Common myeloid progenitor, CD34-positive (primary cell): ENCODE results near the gene MYO16.

Source experiments
- CTCF ChIA-PET: fragments of 350-600 bp; sonication (Branson Sonifier 250); formaldehyde crosslinking; loops from one replicate; lab custom pipeline; 2021; ENCODE audit warnings: antibody characterized with exemption; lab: Charles Lee
- POLR2A ChIA-PET: fragments of 350-600 bp; sonication (Branson Sonifier 250); formaldehyde crosslinking; loops from one replicate; lab custom pipeline; 2021; ENCODE audit warnings: antibody characterized with exemption; lab: Charles Lee
- DNase-seq, 3 donors: peaks; one replicate each; pipeline versions ENCODE4 v3.0.0 to v3.0.0-alpha.2; 2013
- H3K27ac ChIP-seq, 2 experiments: 1 replicate in 1 of 2; 2 replicates in 1 of 2; pipeline ENCODE4 v1.7.0; 2013; ENCODE audit warnings: inconsistent platforms in 2 of 2, low read length in 2 of 2, mild to moderate bottlenecking in 2 of 2, low read depth in 1 of 2, moderate library complexity in 1 of 2; ENCODE audit not compliant: severe bottlenecking in 2 of 2, insufficient read depth in 1 of 2, poor library complexity in 1 of 2
- H3K27me3 ChIP-seq, 5 experiments: replicated peaks in 2 of 5; 1 replicate in 3 of 5; 2 replicates in 2 of 5; pipeline versions ENCODE4 v1.6.1 to v1.7.0; 2013; ENCODE audit warnings: low read length in 4 of 5, mild to moderate bottlenecking in 2 of 5, moderate library complexity in 2 of 5, inconsistent platforms in 1 of 5; ENCODE audit not compliant: insufficient read depth in 5 of 5, control insufficient read depth in 4 of 5
- H3K36me3 ChIP-seq, 4 experiments: 1 replicate in 2 of 4; 2 replicates in 2 of 4; pipeline versions ENCODE4 v1.6.1 to v1.7.0; 2013; ENCODE audit warnings: low read length in 3 of 4, control low read depth in 1 of 4, mild to moderate bottlenecking in 1 of 4; ENCODE audit not compliant: control insufficient read depth in 4 of 4, insufficient read depth in 4 of 4
- H3K4me1 ChIP-seq, 4 experiments: 1 replicate in 3 of 4; 2 replicates in 1 of 4; pipeline versions ENCODE4 v1.6.1 to v1.7.1; 2013; ENCODE audit warnings: low read length in 3 of 4, mild to moderate bottlenecking in 3 of 4, control low read depth in 1 of 4, inconsistent platforms in 1 of 4, moderate library complexity in 1 of 4; ENCODE audit not compliant: control insufficient read depth in 4 of 4, insufficient read depth in 4 of 4; ENCODE audit errors: control extremely low read depth in 1 of 4
- H3K4me3 ChIP-seq, 7 experiments: 1 replicate in 4 of 7; 2 replicates in 3 of 7; pipeline versions ENCODE4 v1.5.1 to v1.7.0; 2013; ENCODE audit warnings: mild to moderate bottlenecking in 7 of 7, low read length in 6 of 7, moderate library complexity in 6 of 7, inconsistent platforms in 2 of 7, low read depth in 2 of 7, control low read depth in 1 of 7; ENCODE audit not compliant: insufficient read depth in 4 of 7, control insufficient read depth in 1 of 7; ENCODE audit errors: extremely low read depth in 1 of 7
- H3K9me3 ChIP-seq, 5 experiments: 1 replicate in 4 of 5; 2 replicates in 1 of 5; pipeline versions ENCODE4 v1.6.1 to v1.7.1; 2013; ENCODE audit warnings: low read length in 4 of 5, mild to moderate bottlenecking in 2 of 5, inconsistent platforms in 1 of 5, low read depth in 1 of 5, moderate library complexity in 1 of 5; ENCODE audit not compliant: control insufficient read depth in 4 of 5, insufficient read depth in 2 of 5; ENCODE audit errors: control extremely low read depth in 1 of 5
- WGBS: methylation state at CpG from one replicate; pipeline ENCODE4 v1.1.5; 2013; ENCODE audit not compliant: insufficient coverage; 5-methylcytosine and 5-hydroxymethylcytosine counted together

The MYO16 gene

DNA sequence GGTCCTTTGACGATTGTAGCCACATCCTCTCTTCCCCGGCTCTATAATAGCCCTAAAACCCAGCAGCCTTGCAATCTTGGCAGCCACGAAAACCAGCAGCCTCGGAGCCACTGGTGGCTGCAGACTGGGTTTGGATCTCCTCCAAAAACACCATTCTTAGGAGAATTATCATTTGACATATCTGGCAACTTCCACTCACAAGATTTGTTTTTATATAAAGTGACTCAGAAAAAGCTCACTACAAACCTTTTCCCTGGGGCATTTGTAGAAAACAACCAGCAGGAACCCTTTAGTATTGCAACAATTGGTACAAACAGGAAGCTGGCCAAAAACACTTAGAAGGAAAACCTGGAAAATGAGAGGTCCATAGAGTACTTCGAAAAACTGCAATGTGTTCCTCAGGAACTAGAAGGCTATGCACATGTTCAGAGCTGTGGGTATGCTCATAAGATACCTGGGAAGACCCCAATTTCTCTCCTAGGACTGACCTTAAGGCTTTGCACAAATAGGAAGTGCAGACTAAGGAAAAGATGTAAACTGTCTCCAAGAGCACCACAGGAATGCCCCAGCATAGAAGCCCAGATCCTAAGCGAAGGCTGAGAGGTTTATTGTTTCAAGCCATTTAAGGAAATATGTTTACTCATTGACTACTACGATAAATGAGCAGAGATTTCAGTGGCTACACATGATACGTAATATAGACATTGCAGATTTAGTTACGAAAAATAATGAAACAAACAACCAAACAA lies 71.2 kb downstream of the MYO16 start:
- peak in 2 of 3 donors; percentile 7 to 64 for DNase-seq
- Histone ChIP-seq H3K27me3 (no peaks in the 10 kb centered on the region), H3K4me3 (no peak overlapping the region), H3K27ac (no peak overlapping the region), H3K4me1 (no peaks in the 10 kb centered on the region), H3K9me3 (peaks cover 0 to 9% (median 0%) of the 10 kb centered on the region in 5 experiments), H3K36me3 (no peaks in the 10 kb centered on the region)
- CTCF ChIA-PET, result no interaction called here
- POLR2A ChIA-PET, result no interaction called here
- WGBS, result 27% methylated on average over 4 of the region's 9 CpGs

DNA sequence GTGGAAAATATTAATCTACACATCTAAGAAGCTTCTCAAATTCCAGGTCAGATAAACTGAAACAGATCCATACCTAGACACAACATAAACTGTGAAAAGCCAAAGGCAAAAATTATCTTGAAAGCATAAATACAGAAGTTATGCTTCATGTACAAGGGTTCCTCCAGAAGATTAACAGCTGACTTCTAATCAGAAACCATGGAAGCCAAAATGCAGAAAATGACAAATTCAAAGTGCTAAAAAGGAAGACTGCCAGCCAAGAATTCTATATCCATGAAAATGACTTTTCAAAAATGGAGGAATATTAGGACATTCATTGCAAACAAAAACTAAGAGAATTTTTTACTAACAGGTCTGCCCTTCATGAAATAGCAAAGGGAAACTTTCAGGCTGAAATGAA lies 72.8 kb downstream of the MYO16 start:
- ChIA-PET POLR2A (no interaction called here), CTCF (no interaction called here)
- Histone ChIP-seq H3K4me3 (no peak overlapping the region), H3K36me3 (no peaks in the 10 kb centered on the region), H3K27ac (no peak overlapping the region), H3K4me1 (no peaks in the 10 kb centered on the region), H3K9me3 (peaks cover 0 to 9% (median 0%) of the 10 kb centered on the region in 5 experiments), H3K27me3 (no peaks in the 10 kb centered on the region)
- DNase-seq, result peak in 1 of 3 donors; percentile 7

DNA sequence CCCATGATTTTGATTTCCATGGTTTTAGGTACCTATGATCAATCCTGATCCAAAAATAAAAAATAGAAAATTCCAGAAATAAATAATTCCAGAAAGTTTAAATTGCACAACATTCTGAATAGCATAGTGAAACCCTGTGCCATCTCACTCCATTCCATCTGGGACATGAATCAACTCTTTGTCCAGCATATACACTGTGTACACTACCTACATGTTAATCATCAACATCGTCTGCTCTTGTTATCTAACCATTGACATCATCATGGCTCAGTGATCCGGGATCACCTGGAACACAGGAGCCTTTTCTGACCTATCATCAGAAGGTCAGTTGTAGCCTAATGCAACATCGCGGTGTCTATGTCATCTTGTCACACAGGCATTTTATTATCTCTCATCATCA lies 75.6 kb downstream of the MYO16 start:
- H3K4me3 ChIP-seq, result no peak overlapping the region
- ChIA-PET POLR2A (no interaction called here), CTCF (no interaction called here)
- 100% methylated on average over 1 of the region's 4 CpGs for WGBS
- H3K36me3 ChIP-seq, result no peaks in the 10 kb centered on the region
- H3K27ac ChIP-seq, result no peak overlapping the region
- peaks cover 0 to 9% (median 0%) of the 10 kb centered on the region in 5 experiments for H3K9me3 ChIP-seq
- peaks cover 0 to 2% (median 0%) of the 10 kb centered on the region in 5 experiments for H3K27me3 ChIP-seq
- no peak for DNase-seq
- no peaks in the 10 kb centered on the region for H3K4me1 ChIP-seq

DNA sequence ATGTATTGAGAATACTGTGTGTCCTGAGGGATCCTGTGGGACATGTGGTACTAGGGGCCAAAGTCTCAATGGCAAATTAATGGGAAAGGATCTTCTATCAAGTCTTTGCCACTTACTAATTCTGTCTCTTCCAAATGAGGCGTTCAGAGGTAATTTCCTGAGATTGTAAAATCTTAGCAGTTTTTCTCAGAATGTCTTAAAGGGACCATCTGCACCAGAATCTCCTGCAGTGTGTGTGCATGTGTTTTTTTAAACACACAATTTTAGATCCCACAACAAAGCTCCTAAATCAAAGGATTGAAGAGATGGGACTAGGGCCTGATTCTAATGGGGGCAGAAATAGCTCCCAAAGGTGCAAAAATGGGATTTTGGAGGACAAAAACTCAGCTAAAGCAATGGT lies 78.2 kb downstream of the MYO16 start:
- Histone ChIP-seq H3K9me3 (peaks cover 0 to 2% (median 0%) of the 10 kb centered on the region in 5 experiments), H3K36me3 (no peaks in the 10 kb centered on the region), H3K27ac (no peak overlapping the region), H3K4me1 (no peaks in the 10 kb centered on the region), H3K4me3 (no peak overlapping the region), H3K27me3 (peaks cover 0 to 2% (median 0%) of the 10 kb centered on the region in 5 experiments)
- ChIA-PET POLR2A (no interaction called here), CTCF (no interaction called here)
- 86% methylated on average over 1 of the region's 1 CpG for WGBS
- DNase-seq, result no peak

DNA sequence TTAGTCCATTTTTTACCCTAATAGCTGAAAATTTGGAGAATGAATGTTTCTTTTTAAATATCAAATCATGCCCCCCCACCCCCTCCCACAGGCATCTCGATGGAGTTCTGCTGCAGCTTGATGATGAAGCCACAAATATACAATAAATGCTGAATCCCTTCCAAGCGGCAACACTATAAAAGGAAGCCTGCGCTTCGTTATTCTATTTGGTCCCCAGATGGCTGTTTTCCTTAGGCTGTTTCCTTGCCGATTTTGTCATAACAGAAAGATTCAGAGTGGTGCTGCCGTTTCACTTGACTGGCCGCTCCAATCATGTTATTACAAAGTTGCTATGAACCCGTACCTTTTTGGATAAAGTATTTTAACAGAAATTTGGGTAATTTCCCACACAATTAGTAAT lies 79.5 kb downstream of the MYO16 start:
- ChIA-PET CTCF (no interaction called here), POLR2A (no interaction called here)
- no peaks in the 10 kb centered on the region for H3K4me1 ChIP-seq
- no peaks in the 10 kb centered on the region for H3K36me3 ChIP-seq
- H3K27me3 ChIP-seq, result peaks cover 0 to 2% (median 0%) of the 10 kb centered on the region in 5 experiments
- no peak overlapping the region for H3K27ac ChIP-seq
- WGBS, result 89% methylated on average over 7 of the region's 8 CpGs
- H3K4me3 ChIP-seq, result no peak overlapping the region
- H3K9me3 ChIP-seq, result no peaks in the 10 kb centered on the region
- DNase-seq, result no peak

DNA sequence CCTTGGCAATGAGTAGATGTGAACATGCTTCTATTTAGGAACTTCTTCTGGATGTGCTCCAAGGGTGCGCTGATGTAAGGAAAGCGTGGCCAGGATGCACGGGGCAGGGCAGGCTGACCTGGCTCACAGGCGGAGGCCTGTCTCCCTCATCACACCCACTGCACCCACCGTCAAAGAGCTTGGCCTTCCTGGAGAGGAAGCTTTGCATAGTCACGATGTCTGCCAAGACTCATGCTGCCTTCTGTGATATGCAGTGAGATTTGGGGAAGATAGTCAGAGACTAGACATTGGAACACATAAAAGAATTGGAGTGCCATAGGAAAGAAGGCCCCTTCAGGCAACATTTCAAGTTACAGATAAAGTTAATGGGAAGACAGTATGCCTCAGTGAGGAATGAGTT lies 82.0 kb downstream of the MYO16 start:
- no peak overlapping the region for H3K27ac ChIP-seq
- CTCF ChIA-PET, result no interaction called here
- H3K9me3 ChIP-seq, result no peaks in the 10 kb centered on the region
- no peak for DNase-seq
- no peaks in the 10 kb centered on the region for H3K4me1 ChIP-seq
- WGBS, result 100% methylated on average over 1 of the region's 6 CpGs
- H3K27me3 ChIP-seq, result peaks cover 0 to 2% (median 0%) of the 10 kb centered on the region in 5 experiments
- no peaks in the 10 kb centered on the region for H3K36me3 ChIP-seq
- POLR2A ChIA-PET, result no interaction called here
- H3K4me3 ChIP-seq, result no peak overlapping the region

DNA sequence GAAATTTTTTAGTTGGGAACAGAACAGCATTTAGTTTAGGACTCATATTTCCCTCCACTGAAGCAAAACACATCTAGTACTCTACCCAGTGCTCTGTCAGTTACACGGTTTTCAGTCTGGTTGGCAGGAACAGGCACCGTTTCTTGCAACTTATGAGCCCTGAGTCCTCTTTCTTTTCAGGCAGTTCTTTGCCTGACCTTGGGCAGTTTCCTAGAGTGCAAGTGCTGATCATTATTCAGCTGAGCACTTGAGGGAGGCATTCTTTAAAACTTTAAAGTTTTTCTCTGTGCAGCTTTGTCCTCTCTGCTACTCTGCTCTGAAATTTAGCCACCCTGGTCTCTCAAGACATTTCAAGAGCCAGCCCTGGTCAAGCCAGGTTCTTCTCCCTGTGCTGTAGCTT lies 96.1 kb downstream of the MYO16 start:
- Histone ChIP-seq H3K27ac (no peak overlapping the region), H3K9me3 (no peaks in the 10 kb centered on the region), H3K36me3 (no peaks in the 10 kb centered on the region), H3K4me3 (no peak overlapping the region), H3K4me1 (no peaks in the 10 kb centered on the region), H3K27me3 (no peaks in the 10 kb centered on the region)
- ChIA-PET POLR2A (no interaction called here), CTCF (no interaction called here)
- 94% methylated on average over 2 of the region's 2 CpGs for WGBS
- DNase-seq, result no peak
